ENCODE measurements around the gene NDUFA8.
A peak's percentile ranks its signal among the peaks of the same experiment; 100 is the strongest.

Gene NDUFA8

GRCh38 chr9:122183501-122183900 lies 23.9 kb upstream of the NDUFA8 start:
- DNase-seq, result no peak

- peak; percentile 36 for DNase-seq
Observed at GRCh38 chr9:122180633-122181032, 21.1 kb upstream of the NDUFA8 start.

- DNase-seq, result no peak
Observed at GRCh38 chr9:122179690-122180074, 20.1 kb upstream of the NDUFA8 start.

- no peak for DNase-seq
Observed at GRCh38 chr9:122179054-122179689, 19.6 kb upstream of the NDUFA8 start.

GRCh38 chr9:122176916-122177315 lies 17.3 kb upstream of the NDUFA8 start:
- DNase-seq, result no peak

- DNase-seq, result no peak
Observed at GRCh38 chr9:122173670-122174069, 14.1 kb upstream of the NDUFA8 start.

- no peak for DNase-seq
Observed at GRCh38 chr9:122172131-122172530, 12.6 kb upstream of the NDUFA8 start.

- DNase-seq, result no peak
Observed at GRCh38 chr9:122168356-122168755, 8.8 kb upstream of the NDUFA8 start.

GRCh38 chr9:122164286-122164685 lies 4.7 kb upstream of the NDUFA8 start:
- no peak for DNase-seq

GRCh38 chr9:122162415-122162814 lies 2.8 kb upstream of the NDUFA8 start:
- no peak for DNase-seq

- DNase-seq, result no peak
Observed at GRCh38 chr9:122159925-122160246, 307 bp upstream of the NDUFA8 start.

- peak; percentile 6 for DNase-seq
Observed at GRCh38 chr9:122158202-122158601, 1.4 kb downstream of the NDUFA8 start.

GRCh38 chr9:122155796-122156195 lies 3.8 kb downstream of the NDUFA8 start:
- DNase-seq, result no peak

- no peak for DNase-seq
Observed at GRCh38 chr9:122151267-122151828, 8.2 kb downstream of the NDUFA8 start.

- no peak for DNase-seq
Observed at GRCh38 chr9:122145592-122145863, 14.1 kb downstream of the NDUFA8 start.

- no peak for DNase-seq
Observed at GRCh38 chr9:122144836-122145591, 14.6 kb downstream of the NDUFA8 start.

- DNase-seq, result no peak
Observed at GRCh38 chr9:122143876-122144405, 15.6 kb downstream of the NDUFA8 start.

- DNase-seq, result no peak
Observed at GRCh38 chr9:122143296-122143695, 16.3 kb downstream of the NDUFA8 start.

- DNase-seq, result no peak
Observed at GRCh38 chr9:122141671-122142070, 17.9 kb downstream of the NDUFA8 start.

- no peak for DNase-seq
Observed at GRCh38 chr9:122140368-122141193, 19.0 kb downstream of the NDUFA8 start.

- no peak for DNase-seq
Observed at GRCh38 chr9:122138560-122139268, 20.9 kb downstream of the NDUFA8 start.

GRCh38 chr9:122135529-122135859 lies 24.1 kb downstream of the NDUFA8 start:
- no peak for DNase-seq

Data from COR-L47 (cell line).